Thyroid gland (tissue), 4 donors: ENCODE data around the gene CCDC148. TPM values are rescaled to one million over a fixed set of nuclear protein-coding genes. Genes with fewer than 3 reads are reported as not detected.

ENCODE experiments used
- DNase-seq, 2 donors: peaks; one replicate each; pipeline ENCODE4 v3.0.0-alpha.2; 2019
- H3K27ac ChIP-seq, 3 donors: fragments of 200-600 bp; sonication (generic); 1 replicate in 2 of 3; 2 replicates in 1 of 3; pipeline ENCODE4 v1.5.1; 2016 to 2019; ENCODE audit warnings: mild to moderate bottlenecking in 1 of 3, moderate library complexity in 1 of 3
- H3K27me3 ChIP-seq: fragments of 200-600 bp; sonication (generic); one replicate; pipeline ENCODE4 v1.5.1; 2019
- H3K36me3 ChIP-seq, 2 donors: fragments of 200-600 bp; sonication (generic); one replicate each; pipeline ENCODE4 v1.5.1; 2016 to 2019
- H3K4me1 ChIP-seq, 2 donors: fragments of 200-600 bp; sonication (generic); one replicate each; pipeline ENCODE4 v1.5.1; 2017 to 2019
- H3K4me3 ChIP-seq, 3 donors: fragments of 200-600 bp; sonication (generic); replicated peaks in 1 of 3; 1 replicate in 2 of 3; 2 replicates in 1 of 3; pipeline ENCODE4 v1.5.1; 2016; ENCODE audit warnings: mild to moderate bottlenecking in 1 of 3
- H3K9me3 ChIP-seq: fragments of 200-600 bp; sonication (generic); one replicate; pipeline ENCODE4 v1.5.1; 2017
- CTCF ChIP-seq, 6 experiments: fragments of 200-600 bp in 3 of 6; fragments of 450-650 bp in 3 of 6; sonication (generic) in 3 of 6; IDR thresholded peaks; one replicate each; pipeline ENCODE4 v1.5.1; 2016 to 2019; ENCODE audit warnings: antibody characterized with exemption in 6 of 6, mild to moderate bottlenecking in 2 of 6, inconsistent platforms in 1 of 6, moderate library complexity in 1 of 6
- POLR2A ChIP-seq, 2 donors: fragments of 450-650 bp; IDR thresholded peaks; one replicate each; pipeline ENCODE4 v1.6.1; 2017; ENCODE audit warnings: antibody characterized with exemption in 2 of 2, mild to moderate bottlenecking in 2 of 2, moderate library complexity in 1 of 2
- WGBS, 2 donors: methylation state at CpG; one replicate each; pipeline ENCODE4 v1.1.5; 2017; 5-methylcytosine and 5-hydroxymethylcytosine counted together
- intact Hi-C: fragments of 100-400 bp; cut with DNase I; formaldehyde crosslinking; loops from one replicate; pipeline ENCODE4 v1.15.1; 2023
- total RNA-seq, 4 donors: library from RNA; depleted of rRNA; stranded (reverse); fragments of >200 nt; gene quantifications; one replicate each; pipeline ENCODE4 v1.2.3, GENCODE V29; 2016

CCDC148 gene
- total RNA-seq, 4 donors from 2014 or later, result 4.6 to 10.7 (median 7.4) TPM

- no peak for DNase-seq
- Histone ChIP-seq H3K4me3 (no peak overlapping the region), H3K9me3 (no peaks in the 10 kb centered on the region), H3K36me3 (no peaks in the 10 kb centered on the region), H3K4me1 (no peaks in the 10 kb centered on the region), H3K27me3 (no peaks in the 10 kb centered on the region), H3K27ac (no peak overlapping the region)
- 80 to 89% methylated on average over 2 of the region's 2 CpGs for WGBS, 2 donors
- TF ChIP-seq CTCF (IDR thresholded peaks at IDR 0.05) (no peak), POLR2A (IDR thresholded peaks at IDR 0.05) (no peak)
- intact Hi-C loops, result no loop called here
Observed at GRCh38 chr2:158212301-158212700, 244.3 kb downstream of the CCDC148 start.

- DNase-seq, result no peak
- Histone ChIP-seq H3K4me1 (no peaks in the 10 kb centered on the region), H3K36me3 (no peaks in the 10 kb centered on the region), H3K4me3 (no peak overlapping the region), H3K27ac (no peak overlapping the region), H3K9me3 (no peaks in the 10 kb centered on the region), H3K27me3 (no peaks in the 10 kb centered on the region)
- WGBS, 2 donors, result 79 to 80% methylated on average over 2 of the region's 2 CpGs
- TF ChIP-seq POLR2A (IDR thresholded peaks at IDR 0.05) (no peak), CTCF (IDR thresholded peaks at IDR 0.05) (no peak)
- intact Hi-C loops, result no loop called here
Observed at GRCh38 chr2:158211502-158211901, 245.1 kb downstream of the CCDC148 start.

GRCh38 chr2:158207354-158207753 lies 249.2 kb downstream of the CCDC148 start:
- H3K9me3 ChIP-seq, result no peaks in the 10 kb centered on the region
- 96 to 98% methylated on average over 1 of the region's 1 CpG for WGBS, 2 donors
- H3K36me3 ChIP-seq, result no peaks in the 10 kb centered on the region
- TF ChIP-seq POLR2A (IDR thresholded peaks at IDR 0.05) (no peak), CTCF (IDR thresholded peaks at IDR 0.05) (no peak)
- no peak for DNase-seq
- no peak overlapping the region for H3K4me3 ChIP-seq
- H3K27me3 ChIP-seq, result no peaks in the 10 kb centered on the region
- no peak overlapping the region for H3K27ac ChIP-seq
- no peaks in the 10 kb centered on the region for H3K4me1 ChIP-seq
- intact Hi-C loops, result no loop called here

- H3K36me3 ChIP-seq, result no peaks in the 10 kb centered on the region
- H3K4me3 ChIP-seq, result no peak overlapping the region
- TF ChIP-seq CTCF (IDR thresholded peaks at IDR 0.05) (no peak), POLR2A (IDR thresholded peaks at IDR 0.05) (no peak)
- WGBS, 2 donors, result 59 to 87% methylated on average over 1 of the region's 1 CpG
- H3K9me3 ChIP-seq, result no peaks in the 10 kb centered on the region
- no peak overlapping the region for H3K27ac ChIP-seq
- H3K4me1 ChIP-seq, result no peaks in the 10 kb centered on the region
- DNase-seq, result no peak
- intact Hi-C loops, result no loop called here
- H3K27me3 ChIP-seq, result no peaks in the 10 kb centered on the region
Observed at GRCh38 chr2:158205215-158205614, 251.3 kb downstream of the CCDC148 start.

- no peaks in the 10 kb centered on the region for H3K36me3 ChIP-seq
- H3K27ac ChIP-seq, result no peak overlapping the region
- intact Hi-C loops, result no loop called here
- whole genome bisulfite sequencing, 2 donors, result 87 to 93% methylated on average over 1 of the region's 1 CpG
- no peaks in the 10 kb centered on the region for H3K4me1 ChIP-seq
- no peaks in the 10 kb centered on the region for H3K9me3 ChIP-seq
- TF ChIP-seq POLR2A (IDR thresholded peaks at IDR 0.05) (no peak), CTCF (IDR thresholded peaks at IDR 0.05) (no peak)
- no peaks in the 10 kb centered on the region for H3K27me3 ChIP-seq
- DNase-seq, result no peak
- H3K4me3 ChIP-seq, result no peak overlapping the region
Observed at GRCh38 chr2:158204741-158205165, 251.8 kb downstream of the CCDC148 start.
